Superior temporal gyrus (tissue), 1 donor: ENCODE results near the gene GPR158.

ENCODE experiments used
- DNase-seq: peaks from one replicate; pipeline ENCODE4 v3.0.0-alpha.2; 2016; ENCODE audit errors: extremely low spot score

Gene GPR158

DNA sequence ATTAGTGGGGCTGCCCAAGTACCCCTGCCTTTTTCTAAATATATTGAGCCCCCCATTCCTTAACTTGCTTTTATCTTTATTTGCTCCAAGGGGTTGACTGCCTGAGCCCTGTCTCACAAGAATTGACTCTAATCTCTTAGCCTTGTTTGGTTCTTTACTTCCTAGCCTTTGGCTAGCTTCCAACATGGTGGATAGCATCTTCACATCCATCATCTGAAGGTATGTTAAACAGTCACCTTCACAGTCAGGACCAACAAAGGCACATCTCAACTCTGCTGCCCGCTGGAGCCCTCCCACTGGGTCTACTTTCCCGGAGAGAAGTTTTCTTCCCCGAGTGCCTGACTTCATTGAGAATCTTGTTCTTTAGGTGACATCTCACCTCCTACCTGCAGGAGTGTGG, 329.5 kb downstream of the GPR158 start:
- no peak for DNase-seq

DNA sequence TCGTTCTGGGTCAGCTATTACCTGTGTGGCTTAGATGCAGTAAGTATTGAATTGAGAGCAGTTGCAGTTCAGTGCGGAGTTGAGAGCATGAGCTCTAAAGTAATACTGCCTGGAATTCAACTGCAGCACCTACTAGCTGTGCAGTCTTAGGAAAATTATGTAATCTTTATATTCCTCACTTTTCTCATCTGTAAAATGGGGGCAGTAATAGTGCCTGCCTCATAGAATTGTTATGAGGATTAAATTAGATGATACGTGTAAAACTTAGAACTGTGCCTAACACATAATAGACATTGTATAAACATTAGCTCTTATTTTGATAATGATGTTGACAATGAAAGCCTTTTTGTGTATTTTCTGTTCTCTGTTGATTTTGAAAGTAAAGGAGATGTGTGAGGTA, 330.0 kb downstream of the GPR158 start:
- no peak for DNase-seq

DNA sequence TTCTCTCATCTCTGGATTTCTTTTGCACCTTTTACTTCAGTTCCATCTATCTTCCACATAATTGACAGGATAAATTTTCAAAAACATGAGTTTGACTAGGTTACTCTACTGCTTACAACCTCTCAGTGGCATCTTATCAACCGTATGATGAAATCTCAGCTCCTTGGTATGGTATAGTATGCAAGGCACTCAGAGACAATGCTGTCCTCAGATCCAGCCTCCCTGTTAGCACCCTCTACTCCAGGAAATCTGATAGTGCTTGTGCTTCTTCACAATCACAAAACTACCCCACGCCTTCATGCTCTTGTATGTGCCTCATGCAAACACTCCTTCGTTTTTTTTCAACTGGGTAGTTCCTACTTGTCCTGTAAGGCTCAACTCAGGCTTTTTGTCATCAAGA, 330.7 kb downstream of the GPR158 start:
- no peak for DNase-seq

DNA sequence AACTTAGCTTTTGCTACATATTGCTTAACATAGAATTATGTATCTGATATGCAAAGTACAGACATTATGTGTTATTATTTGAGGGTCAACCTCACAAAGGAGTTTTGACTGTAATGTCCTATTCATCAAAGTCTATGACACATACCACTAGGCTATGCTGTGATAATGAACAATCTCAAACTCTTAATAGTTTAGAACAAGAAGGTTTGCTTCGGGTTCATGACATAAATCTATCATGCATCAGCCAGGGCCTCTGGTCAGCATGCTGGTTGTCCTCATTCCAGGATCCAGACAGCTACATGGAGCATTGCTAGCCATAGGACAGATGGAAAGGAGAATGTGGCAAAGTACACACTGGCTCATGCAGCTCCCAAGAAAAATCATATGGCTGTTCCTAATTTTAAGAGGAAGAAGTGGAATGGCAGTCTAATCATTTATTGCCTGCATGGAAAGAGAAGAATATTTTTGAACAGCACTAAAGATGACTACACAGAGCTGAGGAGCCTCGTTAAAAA, 332.1 kb downstream of the GPR158 start:
- DNase-seq: no peak

DNA sequence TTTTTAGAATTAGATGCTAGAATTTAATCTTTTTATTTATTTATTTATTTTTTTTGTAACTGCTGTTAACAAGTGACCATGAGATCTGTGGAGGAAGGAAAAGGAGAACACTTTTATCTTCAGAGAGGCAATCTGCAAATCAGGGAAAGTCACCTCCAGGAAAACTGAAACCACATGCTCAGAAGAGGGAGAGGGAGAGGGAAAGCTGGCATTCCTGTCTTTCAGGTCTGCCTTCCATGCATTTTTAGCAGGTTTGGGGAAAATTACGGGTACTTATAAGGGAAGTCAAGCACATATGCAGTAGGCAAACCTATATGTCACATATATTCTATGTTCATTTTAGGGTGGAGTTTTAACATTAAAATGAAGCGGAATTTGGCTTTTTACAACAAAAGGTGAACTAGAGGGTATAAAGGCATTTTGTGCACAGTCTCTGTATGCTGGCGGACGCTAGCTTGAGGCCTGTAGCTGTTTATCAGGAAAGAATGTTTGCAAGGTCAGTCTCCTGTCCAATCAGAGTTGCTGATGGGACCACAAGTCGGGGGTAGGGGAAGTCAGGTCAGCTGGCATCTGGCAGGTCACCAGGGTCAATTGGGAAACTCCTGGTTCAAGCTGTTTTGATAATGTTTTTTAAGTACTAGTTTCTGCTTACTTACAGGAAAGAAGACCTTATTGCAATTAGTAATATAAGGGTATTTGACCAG, 333.5 kb downstream of the GPR158 start:
- no peak for DNase-seq

DNA sequence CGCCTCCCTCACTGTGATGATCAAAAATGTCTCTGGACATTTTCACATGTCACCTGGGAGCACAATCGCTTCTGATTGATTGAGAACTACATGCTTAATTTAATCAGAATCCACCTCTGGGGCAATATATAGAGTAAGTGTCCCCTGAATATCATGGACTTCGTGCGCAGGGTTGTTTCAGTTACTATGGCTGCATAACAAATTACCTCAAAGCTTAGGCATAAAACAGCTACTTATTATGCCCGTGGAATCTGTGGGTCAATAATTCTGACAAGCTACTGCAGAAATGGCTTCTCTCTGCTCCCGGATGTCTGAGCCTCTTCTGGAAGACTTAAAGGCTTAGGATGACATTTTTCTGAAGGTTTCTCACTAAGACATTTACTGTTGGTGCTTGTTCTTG, 334.4 kb downstream of the GPR158 start:
- DNase-seq: no peak

DNA sequence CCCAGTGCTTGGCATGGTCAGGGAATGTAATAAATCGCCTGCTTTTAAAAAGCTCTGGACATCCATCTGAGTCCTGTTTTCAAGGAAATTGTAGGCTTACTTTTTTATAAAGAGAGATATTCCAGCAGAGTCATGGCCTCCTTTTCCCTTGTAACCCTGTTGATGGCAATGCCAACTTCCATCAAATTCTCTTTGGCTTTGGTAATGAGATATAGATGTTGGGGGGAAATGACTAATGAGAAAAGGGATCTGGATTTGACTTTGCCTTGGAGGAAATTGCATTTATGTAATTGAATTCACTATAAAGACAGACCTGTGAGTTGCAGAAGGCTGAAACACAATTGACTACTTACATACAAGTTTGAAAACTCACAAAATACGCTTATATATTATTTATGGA, 347.5 kb downstream of the GPR158 start:
- no peak for DNase-seq

DNA sequence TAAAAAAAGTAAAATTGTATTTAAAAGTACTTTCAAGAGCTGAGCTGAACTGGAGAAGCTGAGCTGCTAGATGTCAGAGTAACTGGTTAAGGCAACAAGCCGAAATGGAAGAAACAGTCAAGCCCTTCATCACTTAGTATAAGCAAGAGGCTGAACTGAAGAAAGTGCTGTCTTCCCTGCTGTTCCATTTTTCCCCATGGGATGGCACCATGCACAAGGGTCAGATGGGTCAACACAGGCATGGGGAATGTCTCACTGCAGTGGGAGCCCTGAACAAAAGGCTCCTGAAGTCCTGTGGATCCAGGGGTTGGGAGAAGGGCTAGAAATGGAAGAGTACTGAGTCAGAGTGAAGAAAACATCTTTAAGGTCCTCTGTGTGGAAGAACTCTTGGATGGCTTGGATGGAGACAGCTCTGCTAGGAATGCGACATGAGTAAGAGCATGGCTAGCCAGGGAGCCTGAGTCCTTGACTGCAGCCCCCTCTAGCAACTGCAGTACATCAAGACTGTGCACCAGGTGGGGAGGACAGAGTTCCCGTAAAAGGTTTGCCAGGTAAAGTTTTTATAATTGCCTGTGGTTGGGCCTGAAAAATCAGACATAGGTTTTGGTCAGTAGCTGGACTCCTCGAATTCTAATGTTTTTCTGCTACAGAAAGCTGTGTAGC, 348.3 kb downstream of the GPR158 start:
- no peak for DNase-seq

DNA sequence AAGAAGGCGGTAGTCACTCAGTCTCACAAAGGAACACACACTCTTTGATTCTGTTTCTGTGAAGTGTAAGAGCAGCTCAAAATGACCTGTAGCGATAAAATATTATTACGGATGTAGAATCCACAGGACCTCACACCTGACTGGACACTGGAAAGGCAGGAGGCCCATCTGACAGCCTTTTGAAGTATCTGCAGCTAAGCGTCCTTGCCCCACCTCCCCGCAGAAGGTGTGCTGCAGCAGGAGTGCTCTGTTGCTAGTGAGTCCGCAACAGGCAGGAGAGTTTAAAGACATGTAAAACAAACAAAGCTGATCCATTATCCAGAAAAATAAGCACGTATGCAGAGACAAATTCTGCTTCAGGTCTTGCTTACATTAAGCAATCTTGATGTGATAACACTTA, 355.5 kb downstream of the GPR158 start:
- no peak for DNase-seq

DNA sequence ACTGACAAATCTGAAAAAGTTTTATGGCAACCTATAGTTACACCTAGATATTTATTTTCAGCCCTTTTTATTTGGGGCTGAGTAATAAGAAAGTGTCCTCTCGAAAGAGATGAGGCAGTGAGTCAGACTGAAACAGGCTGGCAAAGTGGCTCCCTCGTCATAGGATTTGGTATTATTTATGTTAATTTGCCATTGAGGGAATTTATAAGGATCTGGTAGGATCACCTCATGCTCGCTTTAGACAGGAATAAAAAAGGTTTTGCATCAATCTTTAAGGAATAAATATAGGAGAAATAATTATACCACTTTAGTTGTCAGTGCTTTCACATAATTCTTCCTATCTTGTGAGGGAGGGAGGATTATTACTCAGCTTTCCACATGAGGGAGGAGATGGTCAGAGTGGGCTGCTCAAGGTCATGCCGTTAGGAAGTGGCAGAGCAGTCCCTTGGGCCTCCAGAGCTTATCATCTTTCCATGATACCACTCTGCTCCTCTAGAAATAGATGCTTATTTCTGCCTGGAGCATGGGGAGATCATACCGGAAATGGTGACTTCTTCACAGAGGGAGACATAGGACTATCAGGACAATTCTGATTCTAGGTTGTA, 356.8 kb downstream of the GPR158 start:
- no peak for DNase-seq

DNA sequence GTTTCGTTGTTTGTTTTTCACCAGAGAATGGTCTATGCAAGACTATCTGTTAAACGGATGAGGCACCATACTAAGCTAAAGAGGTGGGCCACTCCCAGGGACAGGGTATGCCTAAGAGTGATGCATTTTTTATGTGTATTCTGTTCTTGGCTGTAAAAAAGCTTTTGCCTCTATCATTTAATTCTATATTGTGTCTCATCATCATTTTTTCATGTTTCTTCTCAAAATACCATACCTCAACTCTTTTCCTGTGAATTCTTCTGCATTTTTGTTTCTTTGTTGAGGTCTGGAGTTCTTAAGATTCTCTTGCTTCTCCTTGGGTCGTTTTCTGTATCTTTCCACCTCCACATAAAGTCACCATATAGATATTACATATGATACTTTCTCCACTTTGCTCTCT, 357.4 kb downstream of the GPR158 start:
- DNase-seq: no peak

DNA sequence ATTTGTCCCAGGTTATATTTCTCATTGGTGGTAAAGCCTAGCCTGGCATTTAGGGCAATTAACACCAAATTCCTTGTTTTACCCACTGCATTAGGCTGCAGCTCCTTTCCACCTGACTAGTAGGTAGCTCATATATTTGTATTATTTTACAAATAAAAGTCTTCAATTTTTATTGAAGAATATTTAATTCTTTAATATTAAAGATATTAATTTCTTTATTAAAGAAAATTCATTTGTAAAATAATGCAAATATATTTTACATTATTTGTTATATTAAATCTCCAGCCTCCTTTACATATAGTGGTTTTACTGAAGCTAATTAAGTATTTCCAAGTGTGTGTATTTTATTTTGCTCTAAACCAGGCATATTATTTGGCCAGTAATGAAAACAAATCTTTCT, 361.2 kb downstream of the GPR158 start:
- DNase-seq: no peak

DNA sequence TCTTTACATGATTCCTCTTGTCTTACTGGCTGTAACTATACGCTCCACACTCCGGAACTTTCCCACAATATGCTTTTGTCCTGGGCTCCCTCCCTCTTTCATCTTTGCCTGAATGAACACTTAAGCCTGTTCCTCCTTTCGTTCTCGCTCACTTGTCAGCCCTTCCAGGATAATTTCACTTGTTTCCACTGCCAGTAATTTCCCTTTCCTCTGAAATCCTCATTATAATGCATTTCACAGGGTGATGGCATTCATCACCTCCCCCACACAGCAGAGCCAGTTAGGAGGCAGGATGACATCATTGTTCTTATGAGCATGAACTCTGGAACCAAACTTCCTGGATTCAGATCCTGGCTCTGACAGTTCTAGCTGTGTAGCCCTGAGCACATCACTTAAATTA, 372.6 kb downstream of the GPR158 start:
- DNase-seq: no peak

DNA sequence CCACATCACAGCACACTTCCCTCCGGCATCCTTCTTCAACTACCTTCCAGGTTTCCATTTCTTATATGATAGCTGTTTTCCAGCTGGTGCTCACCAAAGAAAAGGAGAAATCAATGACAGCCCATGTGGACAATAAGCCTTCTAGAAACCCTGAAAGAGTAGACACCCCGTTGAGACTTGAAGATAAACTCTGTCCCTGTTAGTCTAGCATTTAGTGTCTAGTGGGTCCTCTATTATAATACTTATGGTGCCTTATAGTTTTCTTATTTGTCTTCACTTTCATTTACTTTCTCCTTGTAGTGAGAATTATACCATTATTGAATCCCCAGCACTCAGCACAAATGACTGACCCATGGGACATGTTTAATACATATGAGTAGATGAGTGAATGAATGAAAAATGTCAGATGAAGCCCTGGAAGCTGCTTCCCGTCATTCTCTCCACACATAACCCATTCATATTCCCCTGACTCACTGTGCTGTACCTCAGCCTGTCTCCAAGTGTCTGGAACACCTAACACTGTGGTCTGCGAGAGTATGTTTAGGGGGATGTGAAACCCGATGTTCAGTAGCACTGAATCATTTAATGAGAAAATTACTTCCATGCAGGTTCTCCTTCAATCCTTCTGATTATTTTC, 377.6 kb downstream of the GPR158 start:
- DNase-seq: no peak

DNA sequence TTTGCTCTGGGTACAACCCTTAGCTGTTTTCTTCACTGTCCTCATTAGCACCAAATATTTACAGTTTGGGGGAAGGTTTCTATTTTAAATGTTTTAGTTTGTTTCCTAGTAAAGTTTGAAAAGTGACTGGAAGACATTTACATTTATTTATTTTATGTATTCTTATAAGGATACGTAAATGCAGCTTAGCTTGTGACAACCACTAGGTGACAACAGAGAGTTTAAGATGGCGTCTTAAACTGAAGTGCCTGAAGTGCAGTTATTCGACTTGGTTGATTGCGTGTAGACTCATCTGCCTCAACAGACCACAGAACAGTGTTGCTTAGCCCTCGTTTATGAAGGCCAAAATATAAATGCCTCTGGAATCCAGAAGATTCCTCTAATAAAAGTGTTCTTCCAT, 381.1 kb downstream of the GPR158 start:
- DNase-seq: no peak

DNA sequence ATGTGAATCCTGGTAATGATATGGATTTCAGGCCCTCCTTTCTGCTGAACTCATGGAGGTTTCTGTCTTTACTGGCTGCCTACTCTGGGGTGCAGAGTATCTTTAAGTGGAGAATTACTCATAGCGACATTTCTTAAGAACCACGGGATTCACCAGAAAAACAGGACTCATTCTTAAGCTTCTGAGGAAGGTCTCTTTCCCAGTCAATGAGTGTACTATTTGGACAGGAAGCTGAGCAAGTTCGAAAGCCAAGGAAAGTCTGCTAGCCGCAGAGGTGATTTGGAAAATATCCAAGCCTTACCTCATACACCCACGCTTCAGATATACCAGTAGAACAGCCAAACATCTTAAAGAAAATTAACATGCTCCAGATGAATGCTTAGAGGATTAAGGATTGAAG, 381.7 kb downstream of the GPR158 start:
- no peak for DNase-seq

DNA sequence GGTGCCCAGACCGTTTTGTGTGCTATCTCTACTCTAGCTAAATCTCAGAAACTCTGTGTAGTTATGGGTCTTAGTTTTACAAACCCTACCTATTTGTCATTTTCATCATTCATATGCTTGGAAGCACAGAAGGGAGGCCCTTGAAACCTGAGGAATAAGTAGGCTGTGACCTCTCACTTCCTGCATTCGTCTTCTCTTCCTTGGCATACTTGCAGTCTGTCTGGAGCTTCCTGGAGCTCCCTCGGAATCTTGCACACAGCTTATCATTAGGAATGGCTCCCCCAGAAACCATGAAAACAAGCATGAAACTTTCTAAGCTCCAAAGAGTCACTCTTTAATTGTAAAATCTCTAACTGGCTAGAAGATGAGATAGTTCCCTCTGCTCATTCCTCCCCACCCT, 382.3 kb downstream of the GPR158 start:
- DNase-seq: no peak

DNA sequence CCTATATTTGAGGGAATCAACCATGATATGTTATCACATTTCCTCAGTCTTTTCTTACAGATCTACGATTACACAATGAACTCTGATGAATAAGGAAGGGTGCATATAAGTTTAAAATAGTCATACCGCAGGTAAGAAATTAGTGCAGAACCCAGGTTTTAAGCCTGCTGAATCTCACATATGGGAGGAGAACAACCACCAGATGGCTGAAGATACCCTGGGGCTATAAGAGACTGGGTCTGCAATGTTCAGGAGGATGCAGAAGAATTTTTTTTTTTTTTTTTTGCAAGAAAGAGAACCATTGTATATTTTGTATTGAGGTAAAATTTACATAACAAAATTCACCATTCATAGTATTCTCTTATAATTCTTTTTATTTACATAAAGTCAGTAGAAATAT, 387.0 kb downstream of the GPR158 start:
- no peak for DNase-seq

DNA sequence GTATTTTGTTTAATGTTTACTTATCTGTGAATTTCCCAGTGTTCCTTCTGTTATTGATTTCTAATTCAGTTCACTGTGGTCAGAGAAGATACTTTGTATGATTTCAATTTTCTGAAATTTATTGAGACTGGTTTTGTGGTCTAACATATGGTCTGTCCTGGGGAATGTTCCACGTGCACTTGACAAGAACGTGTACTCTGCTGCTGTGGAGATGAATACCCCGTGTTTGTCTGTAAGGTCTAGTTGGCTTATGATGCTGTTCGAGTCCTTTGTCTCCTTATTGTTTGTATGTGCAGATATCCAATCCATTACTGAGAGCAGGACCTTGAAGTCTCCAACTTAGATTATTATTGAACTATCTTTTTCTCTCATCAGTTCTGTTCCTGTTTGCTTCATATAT, 387.7 kb downstream of the GPR158 start:
- no peak for DNase-seq

DNA sequence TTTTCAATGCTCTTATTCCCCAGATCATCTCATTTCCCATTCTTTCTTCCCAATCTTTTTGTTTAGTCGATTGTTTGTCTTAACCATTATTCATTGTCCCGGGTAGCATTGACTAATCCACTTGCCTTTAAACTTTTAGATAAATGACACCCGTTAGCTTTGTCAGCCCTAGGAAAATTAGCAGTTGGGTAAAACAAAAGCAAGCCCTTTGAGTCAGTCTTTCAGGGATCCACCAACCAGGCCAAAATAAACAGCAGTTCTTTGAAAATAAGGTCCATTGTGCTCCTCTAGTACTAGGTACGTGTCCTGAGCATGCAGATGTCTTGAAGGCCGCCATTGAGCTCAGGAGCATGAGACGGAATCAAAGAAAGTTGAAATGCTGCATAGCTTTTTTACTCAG, 389.6 kb downstream of the GPR158 start:
- no peak for DNase-seq

DNA sequence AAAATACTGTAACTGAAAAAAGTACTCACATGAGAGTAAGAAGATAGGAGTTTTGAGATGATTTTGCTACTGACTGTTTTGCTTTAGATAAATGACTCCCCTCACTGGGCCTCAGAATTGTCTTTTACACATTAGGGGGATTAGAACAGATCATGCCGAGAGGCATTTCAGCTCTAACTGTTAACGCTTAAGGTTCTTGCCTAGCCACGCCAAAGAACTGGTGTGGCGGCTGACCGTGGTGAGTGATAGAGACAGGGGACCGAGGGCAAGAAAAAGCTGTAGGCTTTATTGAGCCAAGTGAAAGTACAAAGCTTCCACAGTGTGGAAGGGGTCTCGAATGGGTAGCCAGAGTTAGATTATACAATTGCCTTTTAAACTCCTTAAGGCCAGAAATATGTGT, 390.8 kb downstream of the GPR158 start:
- no peak for DNase-seq

DNA sequence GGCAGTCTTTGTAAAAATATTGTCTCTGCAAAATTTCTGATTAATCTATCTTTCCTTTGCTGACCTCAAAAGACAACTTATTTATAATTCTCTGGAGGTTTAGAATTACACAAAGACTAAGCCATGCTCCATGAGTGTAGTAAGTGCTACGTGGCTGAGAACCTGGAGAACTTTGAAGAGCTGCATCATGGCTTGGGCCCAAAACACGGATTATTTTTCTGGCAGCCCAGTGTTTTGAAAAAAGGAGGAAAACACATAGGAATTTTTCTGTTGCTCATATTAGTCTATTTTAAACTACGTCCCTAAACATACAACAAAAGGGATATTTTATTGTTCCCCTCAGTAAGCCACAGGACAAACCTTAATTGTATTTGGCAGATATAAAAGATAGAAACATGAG, 398.5 kb downstream of the GPR158 start:
- no peak for DNase-seq

DNA sequence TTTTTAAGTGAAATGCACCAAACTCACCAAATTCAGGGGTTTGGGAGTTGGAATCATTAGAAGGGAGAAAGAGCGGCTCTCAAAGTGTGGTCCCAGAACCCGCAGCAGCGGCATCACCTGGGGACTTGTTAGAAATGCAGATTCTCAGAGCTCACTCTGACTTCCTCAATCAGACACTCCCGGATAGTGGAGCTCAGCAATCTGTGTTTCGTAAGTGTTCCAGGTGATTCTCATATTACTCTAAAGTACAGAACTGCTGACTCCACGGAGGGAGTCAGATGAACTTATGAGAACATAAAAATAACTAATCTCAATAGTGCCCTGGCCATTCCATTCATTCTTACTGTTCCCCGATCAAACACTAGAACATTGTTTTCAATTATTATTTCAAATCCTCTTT, 400.5 kb downstream of the GPR158 start:
- no peak for DNase-seq
